Measurements from ENCODE around the gene PIM2. TPM values are rescaled to one million over a fixed set of nuclear protein-coding genes. Genes with fewer than 3 reads are reported as not detected.

PIM2 gene
- total and polyA plus RNA-seq, 9 of the 15 experiments (the other 6 are each of a cell fraction or from before 2014, with no cell fraction given) = 67.6 to 191 (median 108) TPM

- TF ChIP-seq NELFE (IDR thresholded peaks at IDR 0.05; ENCODE audit: insufficient read depth, insufficient read length) (no peak), HMG20B (CRISPR knock-in tag; IDR thresholded peaks at IDR 0.05) (no peak), ZNF407 (IDR thresholded peaks at IDR 0.05; ENCODE audit: low read depth) (no peak), SMAD3 (CRISPR knock-in tag; conservative IDR thresholded peaks at IDR 0.05) (no peak), ZBTB5 (IDR thresholded peaks at IDR 0.05) (no peak), ZNF431 (CRISPR knock-in tag; IDR thresholded peaks at IDR 0.05) (no peak), CAMTA2 (CRISPR knock-in tag; conservative IDR thresholded peaks at IDR 0.05) (no peak), POLR3G (IDR thresholded peaks at IDR 0.05; ENCODE audit: extremely low read depth, insufficient read length, insufficient replicate concordance) (no peak), MLX (CRISPR knock-in tag; conservative IDR thresholded peaks at IDR 0.05) (no peak), ZNF398 (CRISPR knock-in tag; IDR thresholded peaks at IDR 0.05) (no peak), RFX7 (CRISPR knock-in tag; IDR thresholded peaks at IDR 0.05) (no peak), RBM17 (IDR thresholded peaks at IDR 0.05; ENCODE audit: borderline replicate concordance, low read depth, low read length) (no peak), MIER1 (IDR thresholded peaks at IDR 0.05; ENCODE audit: low read depth) (no peak), DACH1 (IDR thresholded peaks at IDR 0.05; ENCODE audit: partially characterized antibody) (no peak), HDAC3 (IDR thresholded peaks at IDR 0.05; ENCODE audit: borderline replicate concordance, partially characterized antibody) (peak; percentile 48), MEIS2 (IDR thresholded peaks at IDR 0.05; ENCODE audit: partially characterized antibody) (no peak)
These were observed 42.8 kb upstream of the PIM2 start (continued) for GRCh38 chrX:48961585-48962091.

Measured in K562 (cell line).